GM12873 (cell line): ENCODE results near the gene RTTN.

Source experiments
- CTCF ChIP-seq: IDR thresholded peaks from 2 replicates; pipeline ENCODE4 v1.5.1; 2012; ENCODE audit warnings: low read depth, mild to moderate bottlenecking, moderate library complexity, low read length, control low read depth; ENCODE audit not compliant: insufficient read depth; ENCODE audit errors: missing control alignments

Gene RTTN, protein sequence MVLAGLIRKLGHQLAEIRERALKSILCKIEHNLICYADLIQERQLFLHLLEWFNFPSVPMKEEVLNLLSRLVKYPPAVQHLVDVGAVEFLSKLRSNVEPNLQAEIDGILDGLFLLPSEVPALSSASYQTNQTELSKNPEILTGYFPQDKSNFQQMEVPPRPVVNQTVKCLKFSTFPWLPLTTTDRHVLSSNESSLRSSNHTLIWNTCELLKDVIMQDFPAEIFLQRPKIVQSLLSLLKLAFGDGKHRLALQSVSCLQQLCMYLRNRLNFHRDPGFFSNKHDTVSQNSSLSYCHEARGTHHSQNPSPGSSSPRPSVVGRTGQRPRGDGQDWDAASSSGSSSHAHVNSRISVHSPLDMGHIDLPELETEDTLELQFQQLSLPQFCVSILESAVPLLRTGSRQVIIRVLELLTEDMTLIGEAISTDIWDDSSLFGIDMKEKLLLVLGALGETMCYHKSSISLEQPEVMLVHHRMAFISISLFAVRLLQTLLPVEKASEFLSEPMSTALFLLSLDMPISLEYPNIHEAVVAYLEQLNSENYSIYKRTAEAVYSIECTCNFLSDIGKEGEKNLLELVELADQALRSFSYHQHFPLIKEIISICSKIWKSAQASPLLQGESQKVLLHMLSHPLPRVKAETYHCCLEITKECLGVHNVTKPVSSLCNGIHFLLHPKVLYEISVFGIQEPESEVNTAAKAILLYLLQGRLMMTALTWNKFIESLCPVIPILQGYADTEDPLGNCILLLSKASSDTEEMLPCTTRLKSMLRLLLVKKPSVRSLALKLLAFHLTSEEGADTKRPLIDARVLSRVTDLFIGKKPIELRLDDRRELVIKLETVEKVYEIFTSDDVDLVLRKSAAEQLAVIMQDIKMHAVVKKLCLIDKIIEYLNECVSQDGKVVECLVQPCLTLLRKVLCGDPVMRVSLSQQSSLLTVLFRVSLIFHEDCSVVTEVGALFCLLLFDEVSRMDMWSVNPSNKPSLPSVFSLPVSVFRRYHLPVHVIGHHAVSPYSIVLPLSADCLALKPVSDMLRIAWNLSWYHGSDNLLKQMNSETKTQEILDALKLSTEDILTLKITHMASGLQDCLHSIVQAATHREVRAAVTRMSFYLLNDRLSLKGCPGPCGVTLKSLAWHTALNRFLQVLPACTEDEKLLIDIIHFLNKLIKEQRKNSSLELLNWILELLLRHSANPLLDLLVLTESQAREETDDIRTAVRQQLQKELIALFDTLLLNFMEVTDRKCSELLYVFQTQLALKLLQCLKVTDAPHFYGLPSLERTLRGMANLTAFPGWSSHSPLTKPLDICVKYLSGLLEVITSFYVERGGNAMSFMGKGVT (N-terminal part only)

DNA sequence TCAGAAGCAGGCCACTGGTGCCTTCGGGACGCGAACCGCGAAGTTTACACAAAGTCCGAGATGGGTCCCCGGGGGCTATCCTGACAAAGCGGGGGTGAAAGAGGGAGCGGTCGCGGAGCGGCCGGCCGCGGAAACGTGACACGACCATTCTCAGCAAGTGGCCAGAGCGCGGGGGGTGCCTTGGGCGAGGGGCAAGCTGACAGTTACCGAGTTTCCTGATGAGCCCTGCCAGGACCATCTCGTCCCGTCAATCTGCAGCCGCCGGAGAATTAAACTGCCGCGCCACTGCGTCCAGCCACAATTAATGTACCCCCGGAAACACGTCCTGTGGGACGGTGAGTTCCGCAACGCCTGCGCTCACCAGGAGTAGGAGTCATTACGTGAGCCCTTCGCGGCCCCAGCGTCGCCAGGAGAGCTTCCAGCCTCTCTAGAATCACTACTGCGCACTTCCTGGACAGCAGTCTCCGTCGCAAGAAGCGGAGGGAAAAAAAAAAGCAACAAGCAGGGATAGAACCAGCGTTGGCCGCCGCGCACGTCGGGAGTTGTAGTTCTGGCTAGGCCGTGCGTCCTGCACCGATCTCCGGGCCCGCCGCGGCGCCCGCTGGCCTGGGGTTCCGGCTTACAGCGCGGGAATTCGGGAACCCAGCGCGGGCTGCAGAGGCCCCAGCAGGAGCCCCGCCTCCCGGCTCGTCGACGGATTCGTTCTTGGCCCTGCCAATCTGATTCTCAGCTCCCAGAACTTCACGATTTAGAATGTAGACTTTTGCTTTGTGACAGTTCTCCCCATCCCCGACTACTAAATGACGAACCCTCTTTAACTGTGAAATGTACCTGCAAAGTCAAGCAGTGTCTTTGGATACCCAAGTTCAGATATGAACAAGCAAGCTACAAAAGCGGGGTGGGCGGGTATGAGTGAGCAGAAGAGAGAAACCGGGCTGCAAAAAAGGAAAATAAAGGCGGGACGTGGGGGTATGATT lies at the start of gene RTTN:
Gene RTTN (minus strand): TSS at position 267 of the 977 bp plus-strand sequence. CDS start 29 bp downstream, at position 238.
- no peak for TF ChIP-seq CTCF

DNA sequence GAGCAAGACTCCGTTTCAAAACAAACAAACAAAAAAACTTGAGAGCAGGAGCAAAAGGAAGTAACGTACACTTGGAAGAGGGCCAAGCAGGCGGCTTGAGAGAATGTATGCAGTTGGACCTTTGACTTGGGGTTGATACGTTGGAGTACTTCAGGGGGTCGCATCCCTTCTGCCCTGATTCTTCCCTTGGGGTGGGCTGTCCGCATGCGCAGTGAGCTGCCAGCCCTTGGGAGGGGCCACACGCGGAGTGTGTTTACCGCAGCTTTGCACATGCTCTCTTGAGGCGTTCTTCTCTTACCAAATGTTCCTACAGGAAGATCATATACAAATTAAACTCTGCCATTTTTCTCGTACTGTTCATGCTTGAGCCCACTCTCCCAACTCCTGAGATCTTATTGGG lies 45.3 kb upstream of the RTTN start:
- TF ChIP-seq CTCF = no peak

DNA sequence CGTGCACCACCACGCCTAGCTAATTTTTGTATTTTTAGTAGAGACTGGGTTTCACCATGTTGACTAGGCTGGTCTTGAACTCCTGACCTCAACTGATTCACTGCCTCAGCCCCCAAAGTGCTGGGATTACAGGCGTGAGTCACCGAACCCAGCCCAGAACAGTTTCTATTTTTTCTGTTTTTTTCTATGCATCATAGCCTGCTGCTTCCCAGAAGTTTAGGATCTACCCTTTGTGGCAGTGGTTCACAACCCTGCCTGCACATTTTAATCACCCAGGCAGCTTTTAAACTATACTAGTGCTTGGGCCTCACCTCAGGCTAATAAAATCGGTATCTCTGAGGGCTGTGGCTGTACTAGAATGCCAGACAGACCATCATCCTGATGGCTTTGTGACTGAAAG lies 43.6 kb upstream of the RTTN start:
- TF ChIP-seq CTCF = no peak

DNA sequence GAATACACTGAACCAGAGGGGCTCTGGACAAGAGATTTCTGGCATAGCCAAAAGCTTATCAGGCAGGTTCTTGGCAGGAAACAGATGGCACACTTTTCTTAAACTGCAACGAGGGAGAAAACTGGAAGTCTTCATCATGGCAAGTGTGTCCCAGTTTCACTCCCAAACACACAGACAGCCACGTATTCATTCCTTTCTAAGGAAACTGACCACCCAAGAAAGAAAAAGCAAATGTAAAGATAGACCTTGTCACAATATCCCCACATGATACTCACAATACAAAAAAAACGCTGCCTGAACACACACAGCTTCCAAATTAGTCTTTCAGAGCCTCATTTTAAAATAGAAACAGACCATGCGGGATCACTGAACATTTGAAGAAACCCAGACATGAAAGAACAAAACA lies 40.6 kb upstream of the RTTN start:
- TF ChIP-seq CTCF = no peak

DNA sequence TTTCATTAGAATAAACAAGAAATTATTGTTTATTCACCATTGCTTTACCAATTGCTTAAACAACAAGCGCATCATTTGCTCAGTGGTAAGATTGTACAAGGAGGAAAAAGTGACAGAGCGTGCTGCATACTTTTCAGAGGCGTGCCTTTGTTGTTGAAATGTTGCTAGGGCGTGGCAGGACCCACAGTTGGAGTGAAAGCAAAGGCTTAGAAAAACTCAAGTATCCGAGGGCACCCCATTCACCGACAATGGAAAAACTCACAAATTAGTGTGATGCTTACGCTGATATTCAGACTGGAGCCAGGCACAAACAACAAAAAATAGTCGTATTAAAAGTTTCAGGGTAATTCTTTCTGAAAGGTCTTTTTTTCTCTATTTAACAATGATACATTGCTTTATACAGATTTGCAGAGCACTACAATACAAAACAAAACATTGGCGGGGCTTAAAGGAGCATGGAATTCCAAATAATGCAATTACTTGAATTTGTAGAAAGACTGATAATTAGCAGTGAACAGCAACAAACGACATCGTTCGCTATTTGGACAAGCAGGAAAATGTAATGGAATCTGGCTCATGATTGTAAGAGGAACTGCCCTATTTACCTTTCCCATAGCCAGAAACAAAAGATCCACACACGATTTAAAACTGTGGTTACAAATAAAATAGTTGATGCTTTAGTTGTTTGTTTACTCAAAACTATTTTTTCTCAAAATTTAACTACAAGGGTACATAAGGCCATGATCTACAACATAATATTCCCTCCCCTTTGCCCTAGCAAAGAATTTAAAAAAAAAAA lies 37.8 kb upstream of the RTTN start:
- no peak for TF ChIP-seq CTCF

DNA sequence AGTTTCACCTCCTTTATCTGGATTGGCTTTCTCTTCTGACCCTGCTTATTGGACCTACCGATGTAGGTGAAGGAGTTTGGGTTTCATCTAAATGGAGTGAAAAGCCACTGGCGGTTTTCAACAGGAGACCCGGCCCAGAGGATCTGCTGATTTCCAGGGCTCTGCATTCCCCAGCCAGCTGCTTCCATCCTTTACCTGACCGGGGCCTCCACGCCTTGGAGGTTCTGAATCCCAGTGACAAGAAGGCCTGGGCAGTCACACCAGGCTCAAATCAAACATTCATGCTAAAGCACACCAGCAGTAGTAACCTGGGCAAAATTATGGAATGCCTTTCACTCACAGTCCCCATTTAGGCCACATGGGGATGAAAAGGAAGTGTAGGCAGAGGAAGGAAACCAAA lies 30.0 kb upstream of the RTTN start:
- TF ChIP-seq CTCF = no peak
